NOMO-1 treated with DMSO at 0.1 percent for 48 hours (cell line): Measurements from ENCODE around the gene ABI3.
"Not testable (repeated sequence)": the region's sequence is repeated elsewhere in the genome, so short reads cannot be mapped to it uniquely, and the experiment has no call there.

Experiments
- DNase-seq: peaks from one replicate; lab custom pipeline; 2025; ENCODE audit not compliant: unreplicated experiment; lab: John Stamatoyannopoulos, UW

The ABI3 gene

DNA sequence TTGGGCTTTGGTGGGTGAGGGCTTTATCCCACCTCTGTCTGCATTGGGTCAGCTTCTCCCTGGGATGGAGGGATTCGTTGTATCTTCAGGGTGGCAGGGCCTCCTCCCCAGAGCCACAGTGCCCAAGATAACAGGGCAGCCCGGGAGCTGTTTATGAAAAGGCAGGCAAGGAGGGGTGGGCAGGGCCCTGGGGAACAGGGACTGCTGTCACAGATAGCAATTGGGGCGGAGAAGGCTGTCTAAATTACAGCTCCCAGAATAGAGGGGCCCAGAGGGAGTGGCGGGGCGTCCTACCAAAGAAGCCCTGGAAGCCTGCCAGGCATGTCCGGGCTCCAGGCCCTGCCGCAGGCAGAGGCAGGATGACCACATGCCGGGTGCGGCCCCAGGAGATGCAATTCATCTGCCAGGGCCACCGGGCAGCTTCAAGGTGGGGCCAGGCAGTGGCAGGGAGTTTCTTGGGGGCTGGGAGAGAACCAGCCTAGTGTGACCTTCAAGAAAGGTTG lies 38.8 kb downstream of the ABI3 start:
- DNase-seq: no peak

GRCh38 chr17:49249890-49250522 lies 39.5 kb downstream of the ABI3 start:
- DNase-seq: no peak

DNA sequence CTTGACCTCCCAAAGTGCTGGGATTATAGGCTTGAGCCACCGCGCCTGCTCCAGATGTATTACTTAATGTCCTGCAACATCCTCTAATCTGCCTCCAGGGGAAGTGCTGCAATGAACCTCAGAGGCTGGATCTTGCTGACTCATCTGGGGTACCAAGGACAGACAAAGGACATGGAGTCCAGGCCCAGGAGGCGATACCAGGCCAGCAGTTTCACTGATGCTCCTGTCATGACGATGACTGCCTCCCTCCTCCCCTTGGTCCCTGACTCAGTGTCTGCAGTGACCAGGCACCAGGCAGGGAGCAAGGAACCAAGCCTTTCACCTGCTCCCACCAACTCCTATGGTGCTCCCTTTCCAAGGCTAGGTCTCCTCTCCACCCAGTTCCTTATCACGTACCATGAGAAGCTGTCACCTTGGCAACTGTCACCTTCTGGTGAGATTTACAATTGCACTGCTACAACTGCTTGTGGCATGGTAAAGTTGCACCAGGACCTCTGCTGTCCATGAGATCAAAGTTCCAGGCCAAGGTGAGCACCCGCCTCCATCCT lies 41.7 kb downstream of the ABI3 start:
- peak; percentile 84 for DNase-seq

DNA sequence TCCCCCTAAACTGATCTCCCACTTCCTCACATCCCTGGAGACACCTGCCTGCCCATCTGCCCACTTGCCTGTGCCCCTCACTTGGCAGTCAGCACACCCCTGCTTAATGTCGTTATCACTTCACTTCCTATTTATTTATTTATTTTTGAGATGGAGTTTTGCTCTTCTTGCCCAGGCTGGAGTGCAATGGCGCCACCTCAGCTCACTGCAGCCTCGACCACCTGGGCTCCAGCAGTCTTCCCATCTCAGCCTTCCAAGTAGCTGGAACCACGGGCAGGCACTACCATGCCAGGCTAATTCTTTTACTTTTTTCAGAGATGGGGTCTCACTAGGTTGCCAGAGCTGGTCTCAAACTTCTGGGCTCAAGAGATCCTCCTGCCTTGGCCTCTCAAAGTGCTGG lies 43.6 kb downstream of the ABI3 start:
- DNase-seq: no peak

DNA sequence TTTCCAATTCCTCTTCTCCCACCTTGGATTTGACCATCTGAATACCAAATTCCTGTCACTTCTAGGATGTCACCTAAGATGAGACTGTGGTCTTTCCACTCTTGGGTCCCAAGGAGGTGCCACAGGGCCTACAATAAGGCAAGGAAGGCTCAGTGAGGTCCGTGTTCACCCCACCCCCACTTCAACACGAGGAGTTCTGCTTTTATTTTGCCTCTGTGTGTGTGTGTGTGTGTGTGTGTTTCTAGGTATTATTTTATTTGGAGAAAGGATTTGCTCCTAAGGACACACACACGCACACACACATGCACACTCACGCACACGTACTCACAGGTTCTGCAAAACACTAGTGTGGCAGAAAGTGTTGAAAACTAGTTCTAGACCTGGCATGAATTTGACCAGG lies 44.6 kb downstream of the ABI3 start:
- no peak for DNase-seq

- DNase-seq: no peak
Observed at GRCh38 chr17:49258394-49258793, 47.9 kb downstream of the ABI3 start.

DNA sequence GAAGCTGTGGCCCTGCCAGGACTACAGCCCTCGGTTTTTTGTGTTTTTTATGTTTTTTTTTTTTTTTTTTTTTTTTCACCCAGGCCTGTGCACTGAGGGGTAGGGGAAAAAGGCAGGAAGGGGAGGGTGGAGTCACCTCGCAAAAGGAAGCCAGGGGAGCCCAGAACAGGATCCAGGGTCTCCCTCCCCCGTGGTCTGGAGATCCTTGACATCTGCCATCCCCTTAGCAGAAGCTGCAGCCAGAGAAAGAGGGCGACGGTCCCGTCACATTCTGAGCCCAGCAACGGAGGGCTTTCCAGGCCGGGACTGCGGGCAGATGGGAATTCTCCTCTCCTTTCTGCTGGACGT lies 49.1 kb downstream of the ABI3 start:
- no peak for DNase-seq

DNA sequence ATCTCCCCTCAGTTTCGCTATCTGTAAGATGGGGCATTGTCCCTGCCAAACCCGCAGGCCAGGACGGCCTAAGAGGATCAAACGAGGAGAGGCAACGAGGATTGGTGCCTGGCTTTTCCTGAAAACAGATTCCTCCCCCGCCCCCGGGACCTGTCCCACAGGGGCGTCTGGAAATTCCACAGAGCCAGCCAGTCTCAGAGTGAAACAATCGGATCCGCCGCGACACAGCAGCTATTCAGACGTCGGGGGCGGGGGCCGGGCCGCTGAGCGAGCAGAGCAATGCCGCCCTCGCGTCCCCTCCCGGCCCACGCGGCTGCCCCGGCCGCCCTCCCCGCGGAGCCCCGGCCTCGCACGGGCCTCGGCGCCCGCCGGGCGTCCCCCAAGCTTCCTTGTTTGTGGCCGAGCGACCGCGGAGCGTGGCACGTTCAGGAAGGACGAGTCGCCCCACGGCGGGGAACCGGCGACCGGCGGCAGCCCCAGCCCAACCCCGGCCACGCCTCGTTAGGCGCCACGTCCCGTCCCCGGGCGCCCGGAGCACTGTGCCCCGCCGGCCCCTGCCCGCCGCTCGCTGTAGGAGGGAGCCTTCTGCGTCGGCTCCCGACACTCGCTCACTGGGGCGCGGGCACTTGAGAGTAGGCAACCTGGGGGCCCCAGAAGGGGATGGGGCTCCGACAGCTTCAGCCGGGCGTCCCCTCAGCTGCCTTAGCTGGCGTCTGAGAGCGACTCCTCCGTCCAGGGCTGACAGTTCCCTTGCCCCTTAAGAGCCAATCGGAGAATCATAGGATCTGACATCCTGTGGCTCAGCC lies 49.7 kb downstream of the ABI3 start:
- peak; percentile 78 for DNase-seq

- DNase-seq: no peak
Observed at GRCh38 chr17:49260817-49261291, 50.3 kb downstream of the ABI3 start.

GRCh38 chr17:49261540-49261939 lies 51.0 kb downstream of the ABI3 start:
- DNase-seq: not testable (repeated sequence)

- DNase-seq: no peak
Observed at GRCh38 chr17:49266233-49266632, 55.7 kb downstream of the ABI3 start.

- DNase-seq: no peak
Observed at GRCh38 chr17:49267912-49268311, 57.4 kb downstream of the ABI3 start.

DNA sequence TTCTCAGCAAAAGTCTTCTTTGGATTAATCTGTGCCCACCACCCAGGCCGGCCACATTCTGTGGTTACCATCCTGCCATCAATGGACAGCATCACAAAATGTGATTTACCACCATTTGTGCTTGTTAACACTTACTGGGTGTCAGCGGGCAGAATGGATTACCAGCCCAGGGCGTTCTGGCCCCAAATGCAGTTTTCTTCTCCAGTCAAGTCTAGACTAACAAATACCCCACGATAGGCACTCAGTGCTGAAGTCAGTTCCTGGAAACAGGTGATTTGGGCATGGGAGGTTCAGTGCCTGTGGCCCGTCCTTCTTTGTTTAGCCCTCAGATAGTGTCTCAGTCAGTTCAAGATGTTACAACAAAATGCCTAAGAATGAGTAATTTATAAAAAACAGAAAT lies 58.8 kb downstream of the ABI3 start:
- DNase-seq: no peak
